ENCODE data around the gene ARID3A. TPM values are rescaled to one million over a fixed set of nuclear protein-coding genes. Genes with fewer than 3 reads are reported as not detected.

Gene ARID3A
- total RNA-seq, 1 donor from 2014 or later, result 2.4 TPM

Small RNAs within 50 kb of the gene (small RNA-seq; reads per million reads assigned to genes)
- gene RNU6-2 (0.51 reads per million, percentile 40 among the genes with 10 or more reads in this experiment), gene RNU6-9 (not detected)

Other genes with a start within 250 kb of the ARID3A start
- gene FSTL3, start 249.6 kb upstream of the ARID3A start, total RNA-seq, result 2.0 TPM
- gene PRSS57, start 230.6 kb upstream of the ARID3A start, total RNA-seq, result not detected
- gene PALM, start 217.1 kb upstream of the ARID3A start, total RNA-seq, result 87.2 TPM
- gene MISP, start 174.9 kb upstream of the ARID3A start, total RNA-seq, result 0.41 TPM
- 28.1 TPM for gene PTBP1, start 128.6 kb upstream of the ARID3A start, total RNA-seq
- 119 TPM for gene PLPPR3, start 104.1 kb upstream of the ARID3A start, total RNA-seq
- gene AZU1, start 98.2 kb upstream of the ARID3A start, total RNA-seq, result 0.41 TPM
- 1.2 TPM for gene PRTN3, start 85.0 kb upstream of the ARID3A start, total RNA-seq
- gene ELANE, start 73.7 kb upstream of the ARID3A start, total RNA-seq, result not detected
- gene CFD, start 66.4 kb upstream of the ARID3A start, total RNA-seq, result 0.82 TPM
- gene MED16, start 32.8 kb upstream of the ARID3A start, total RNA-seq, result 15.9 TPM
- not detected for gene RNU6-9, start 32.6 kb upstream of the ARID3A start, total RNA-seq
- gene R3HDM4, start 12.8 kb upstream of the ARID3A start, total RNA-seq, result 26.5 TPM
- 0.41 TPM for gene KISS1R, start 8.7 kb upstream of the ARID3A start, total RNA-seq
- 45.7 TPM for gene WDR18, start 58.3 kb downstream of the ARID3A start, total RNA-seq
- gene GRIN3B, start 74.4 kb downstream of the ARID3A start, total RNA-seq, result under 0.01 TPM
- 29.3 TPM for gene TMEM259, start 95.1 kb downstream of the ARID3A start, total RNA-seq
- not detected for gene RNU6-2, start 95.5 kb downstream of the ARID3A start, total RNA-seq
- gene CNN2, start 100.6 kb downstream of the ARID3A start, total RNA-seq, result 8.2 TPM
- 2.0 TPM for gene ABCA7, start 114.1 kb downstream of the ARID3A start, total RNA-seq
- 1.2 TPM for gene ARHGAP45, start 141.1 kb downstream of the ARID3A start, total RNA-seq
- gene POLR2E, start 169.3 kb downstream of the ARID3A start, total RNA-seq, result 35.5 TPM
- gene GPX4, start 178.0 kb downstream of the ARID3A start, total RNA-seq, result 150 TPM
- 4.1 TPM for gene SBNO2, start 248.2 kb downstream of the ARID3A start, total RNA-seq

Data from frontal cortex (tissue), 1 donor.